Kidney epithelial cell (primary cell): ENCODE results near the gene G0S2. TPM values are rescaled to one million over a fixed set of nuclear protein-coding genes. Genes with fewer than 3 reads are reported as not detected.

Source experiments
- DNase-seq: peaks from one replicate; pipeline ENCODE4 v3.0.0-alpha.2; 2010; ENCODE audit warnings: low read depth
- H3K27me3 ChIP-seq: 2 replicates; pipeline ENCODE4 v1.6.0; 2011; ENCODE audit warnings: low read length; ENCODE audit not compliant: control insufficient read depth, insufficient read depth
- H3K36me3 ChIP-seq: 2 replicates; pipeline ENCODE4 v1.5.1; 2011; ENCODE audit warnings: low read length; ENCODE audit not compliant: control insufficient read depth, insufficient read depth
- H3K4me3 ChIP-seq: 2 replicates; pipeline ENCODE4 v1.5.1; 2011; ENCODE audit warnings: low read depth, mild to moderate bottlenecking, control low read depth, low read length
- total RNA-seq: library from RNA; depleted of rRNA; stranded (reverse); fragments of >200 nt; gene quantifications from 2 replicates; pipeline ENCODE4 v1.2.3, GENCODE V29; 2015
- TF ChIP-seq, protein P1 (sequence below): IDR thresholded peaks from 2 replicates; pipeline ENCODE4 v1.5.1; 2011; ENCODE audit warnings: mild to moderate bottlenecking, moderate library complexity, low read length, control low read depth, inconsistent platforms; ENCODE audit not compliant: insufficient read depth, poor library complexity, severe bottlenecking

The G0S2 gene
- total RNA-seq, 1 donor from 2014 or later = 164 TPM

DNA sequence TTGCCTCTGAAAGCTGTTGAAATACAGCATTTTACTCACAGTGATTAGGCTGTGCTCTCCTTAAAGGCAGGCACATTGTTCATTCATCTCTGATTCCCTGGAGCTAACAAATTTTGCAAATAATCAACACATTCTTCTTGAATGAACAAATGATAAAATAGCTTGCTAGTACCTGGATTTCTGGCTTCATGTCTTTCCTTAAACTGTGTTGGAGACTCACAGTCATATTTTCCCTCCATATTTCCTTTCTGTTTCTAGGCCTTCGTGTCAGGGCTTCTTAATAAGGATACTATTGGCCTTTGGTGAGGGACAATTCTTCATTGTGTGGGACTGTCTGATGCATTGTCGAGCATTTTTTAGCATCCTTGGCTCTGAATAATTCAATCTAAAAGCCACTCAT, 39.1 kb downstream of the G0S2 start:
- TF ChIP-seq, protein P1, sequence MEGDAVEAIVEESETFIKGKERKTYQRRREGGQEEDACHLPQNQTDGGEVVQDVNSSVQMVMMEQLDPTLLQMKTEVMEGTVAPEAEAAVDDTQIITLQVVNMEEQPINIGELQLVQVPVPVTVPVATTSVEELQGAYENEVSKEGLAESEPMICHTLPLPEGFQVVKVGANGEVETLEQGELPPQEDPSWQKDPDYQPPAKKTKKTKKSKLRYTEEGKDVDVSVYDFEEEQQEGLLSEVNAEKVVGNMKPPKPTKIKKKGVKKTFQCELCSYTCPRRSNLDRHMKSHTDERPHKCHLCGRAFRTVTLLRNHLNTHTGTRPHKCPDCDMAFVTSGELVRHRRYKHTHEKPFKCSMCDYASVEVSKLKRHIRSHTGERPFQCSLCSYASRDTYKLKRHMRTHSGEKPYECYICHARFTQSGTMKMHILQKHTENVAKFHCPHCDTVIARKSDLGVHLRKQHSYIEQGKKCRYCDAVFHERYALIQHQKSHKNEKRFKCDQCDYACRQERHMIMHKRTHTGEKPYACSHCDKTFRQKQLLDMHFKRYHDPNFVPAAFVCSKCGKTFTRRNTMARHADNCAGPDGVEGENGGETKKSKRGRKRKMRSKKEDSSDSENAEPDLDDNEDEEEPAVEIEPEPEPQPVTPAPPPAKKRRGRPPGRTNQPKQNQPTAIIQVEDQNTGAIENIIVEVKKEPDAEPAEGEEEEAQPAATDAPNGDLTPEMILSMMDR = no peak
- no peak for DNase-seq
- Histone ChIP-seq H3K27me3 (no peaks in the 10 kb centered on the region), H3K36me3 (no peaks in the 10 kb centered on the region), H3K4me3 (no peak overlapping the region)

DNA sequence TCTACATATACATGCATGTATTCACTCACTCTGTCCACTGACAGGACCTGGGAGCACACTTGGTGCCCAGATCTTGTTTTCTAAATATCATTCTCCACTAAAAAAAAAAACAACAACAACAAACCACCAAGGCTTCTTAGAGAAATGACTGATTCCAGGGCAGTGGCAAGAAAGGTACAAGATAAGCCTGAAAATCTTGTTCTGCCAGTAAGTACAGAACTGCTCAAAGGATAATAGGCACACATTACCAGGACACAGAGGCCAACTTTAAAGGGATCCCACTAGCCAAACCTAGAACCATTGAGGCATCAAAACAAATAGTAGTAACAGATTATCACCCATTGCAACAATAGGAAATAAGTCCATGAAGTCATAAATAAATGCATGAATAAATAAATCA, 40.1 kb downstream of the G0S2 start:
- no peaks in the 10 kb centered on the region for H3K27me3 ChIP-seq
- H3K4me3 ChIP-seq = no peak overlapping the region
- TF ChIP-seq, protein P1 = no peak
- H3K36me3 ChIP-seq = no peaks in the 10 kb centered on the region
- DNase-seq = no peak

DNA sequence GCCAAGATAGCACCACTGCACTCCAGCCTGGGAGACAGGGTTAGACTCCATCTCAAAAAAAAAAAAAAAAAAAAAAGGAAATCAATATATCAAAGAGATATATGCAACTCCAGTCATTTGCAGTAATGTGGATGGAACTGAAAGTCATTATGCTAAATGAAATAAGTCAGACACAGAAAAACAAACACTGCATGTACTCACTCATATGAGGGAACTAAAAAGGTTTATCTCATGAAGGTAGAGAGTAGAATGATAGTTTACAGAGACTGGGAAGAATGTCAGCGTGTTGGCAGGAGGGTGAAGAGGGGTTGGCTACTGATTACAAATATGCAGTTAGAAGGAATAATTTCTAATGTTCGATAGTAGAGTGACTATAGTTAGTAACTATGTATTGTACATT, 42.6 kb downstream of the G0S2 start:
- no peak for DNase-seq
- TF ChIP-seq, protein P1 = no peak

DNA sequence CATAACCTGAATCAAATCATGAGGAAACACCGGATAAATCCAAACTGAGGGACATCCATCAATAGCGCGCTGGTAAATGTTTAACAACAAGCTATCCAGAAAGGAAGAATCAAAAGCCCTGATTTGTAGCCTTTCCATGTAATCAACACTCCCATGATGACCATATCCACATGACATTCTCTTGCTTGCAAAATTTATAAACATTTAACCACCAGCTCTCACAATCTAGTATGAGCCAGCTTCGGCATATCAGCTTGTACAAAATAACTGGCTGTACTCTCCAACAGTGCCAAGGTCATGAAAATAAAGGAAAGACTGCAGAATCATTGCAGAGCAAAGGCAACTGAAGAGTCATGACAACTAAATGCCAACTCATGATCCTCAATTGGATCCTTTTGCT, 45.1 kb downstream of the G0S2 start:
- TF ChIP-seq, protein P1 = no peak
- Histone ChIP-seq H3K36me3 (no peaks in the 10 kb centered on the region), H3K27me3 (no peaks in the 10 kb centered on the region), H3K4me3 (no peak overlapping the region)
- DNase-seq = no peak

More for the DNA sequence above, 42.6 kb downstream of the G0S2 start:
- H3K36me3 ChIP-seq = no peaks in the 10 kb centered on the region
- no peaks in the 10 kb centered on the region for H3K27me3 ChIP-seq
- H3K4me3 ChIP-seq = no peak overlapping the region

DNA sequence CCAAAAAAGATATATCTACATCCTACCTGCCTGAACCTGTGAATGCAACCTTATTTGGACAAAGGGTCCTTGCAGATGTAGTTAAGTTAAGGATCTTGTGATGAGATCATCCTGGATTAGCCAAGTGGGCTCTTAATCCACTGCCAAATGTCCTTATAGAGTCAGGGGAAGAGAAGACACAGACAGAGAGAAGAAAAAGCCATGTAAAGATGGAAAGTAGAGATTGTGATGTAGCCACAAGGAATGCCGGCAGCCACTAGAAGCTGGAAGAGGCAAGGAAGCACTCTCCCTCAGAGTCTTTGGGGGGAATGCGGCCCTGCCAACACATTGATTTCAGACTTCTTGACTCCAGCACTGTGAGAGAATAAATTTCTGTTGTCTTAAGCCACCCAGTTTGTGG, 45.6 kb downstream of the G0S2 start:
- Histone ChIP-seq H3K36me3 (no peaks in the 10 kb centered on the region), H3K4me3 (no peak overlapping the region), H3K27me3 (no peaks in the 10 kb centered on the region)
- TF ChIP-seq, protein P1 = no peak
- no peak for DNase-seq

DNA sequence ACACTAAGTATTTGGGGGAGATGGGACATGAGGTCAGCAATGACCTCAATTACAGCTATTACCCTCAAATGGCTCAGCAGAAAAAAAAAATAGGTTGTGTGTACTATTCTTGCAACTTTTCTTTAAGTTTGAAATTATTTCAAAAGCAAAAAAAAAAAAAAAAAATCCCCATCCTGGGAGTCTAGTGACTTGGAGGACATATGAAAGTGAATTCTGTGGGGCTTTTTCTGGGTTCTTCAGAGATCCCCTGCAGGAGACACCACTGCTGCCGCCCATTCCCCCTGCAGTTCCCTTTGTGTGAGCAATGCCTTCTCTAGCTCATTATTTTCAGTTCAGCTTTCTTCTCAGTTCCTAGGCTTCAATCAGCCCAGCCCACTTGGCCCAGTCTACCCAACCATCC, 46.1 kb downstream of the G0S2 start:
- Histone ChIP-seq H3K27me3 (no peaks in the 10 kb centered on the region), H3K36me3 (no peaks in the 10 kb centered on the region), H3K4me3 (no peak overlapping the region)
- DNase-seq = no peak
- TF ChIP-seq, protein P1 = no peak
